Activated gamma-delta T cell treated with anti-CD3 and anti-CD28 coated beads, Interleukin-2, amount 50 U/mL, for 16 hours (primary cell): ENCODE results near the gene C3orf20.

Experiments used
- DNase-seq: peaks from one replicate; pipeline ENCODE4 v3.0.0-alpha.2; 2020; ENCODE audit warnings: low read depth

The C3orf20 gene

DNA sequence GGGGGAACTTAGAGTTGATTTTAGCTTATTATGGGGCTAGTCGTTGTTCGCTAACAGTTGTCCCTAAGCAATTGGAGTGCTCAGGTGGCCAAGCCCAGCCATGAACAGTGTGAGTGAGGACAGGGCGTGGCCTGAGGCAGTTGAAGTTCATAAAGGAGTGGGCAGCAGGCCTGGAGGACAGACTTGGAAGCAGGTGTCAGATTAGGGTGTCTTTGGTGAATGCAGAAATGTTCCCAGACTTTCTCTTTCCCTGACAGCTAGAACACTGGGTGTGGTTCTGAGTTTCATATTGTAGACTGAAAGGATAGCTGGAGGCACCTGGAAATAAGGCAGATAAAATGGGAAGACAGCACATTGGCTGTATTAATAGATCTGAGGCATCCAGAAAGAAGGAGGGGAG, 84.0 kb downstream of the C3orf20 start:
- DNase-seq: no peak

- DNase-seq: no peak
Observed at GRCh38 chr3:14760185-14760584, 85.2 kb downstream of the C3orf20 start.

DNA sequence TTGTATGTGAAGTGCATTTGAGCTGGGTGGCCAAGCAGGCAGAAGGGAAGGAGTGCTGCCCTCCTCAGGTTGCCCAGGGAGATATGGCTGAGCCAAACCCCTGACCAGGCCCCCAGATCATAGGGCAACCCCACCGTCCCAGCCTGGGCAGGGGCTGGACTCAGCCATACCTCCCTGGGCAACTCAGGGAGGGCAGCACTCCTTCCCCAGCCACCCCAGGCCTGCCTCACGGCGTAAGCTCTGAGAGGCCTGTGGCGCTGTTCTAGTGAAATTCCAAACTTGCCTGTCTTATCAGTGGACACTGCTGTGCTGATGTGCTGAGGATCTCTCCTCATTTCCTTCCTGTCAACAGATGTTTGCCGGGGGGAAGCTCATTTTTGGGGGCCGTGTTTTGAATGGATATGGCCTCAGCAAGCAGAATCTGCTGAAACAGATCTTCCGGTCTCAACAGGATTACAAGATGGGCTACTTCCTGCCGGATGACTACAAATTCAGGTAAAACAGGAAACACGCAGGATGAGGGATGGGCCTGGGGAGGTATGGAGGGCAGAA, 86.3 kb downstream of the C3orf20 start:
- DNase-seq: no peak

DNA sequence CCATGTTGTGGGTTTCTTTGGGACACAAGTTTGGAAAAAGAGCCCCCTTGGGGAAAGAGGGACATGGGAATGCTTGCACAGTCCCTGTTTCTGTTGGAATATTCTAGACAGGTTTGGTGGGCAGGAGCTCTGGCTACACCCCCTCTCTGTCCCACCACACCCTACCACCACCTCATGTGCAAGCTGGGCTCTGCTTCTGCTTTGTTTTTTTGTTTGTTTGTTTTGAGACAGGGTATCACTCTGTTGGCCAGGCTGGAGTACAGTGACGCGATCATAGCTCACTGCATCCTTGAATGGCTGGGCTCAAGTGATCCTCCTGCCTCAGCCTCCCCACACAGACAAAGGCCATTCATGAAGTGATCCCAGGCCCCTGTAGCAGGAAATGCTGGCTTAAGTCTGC, 86.9 kb downstream of the C3orf20 start:
- DNase-seq: no peak

DNA sequence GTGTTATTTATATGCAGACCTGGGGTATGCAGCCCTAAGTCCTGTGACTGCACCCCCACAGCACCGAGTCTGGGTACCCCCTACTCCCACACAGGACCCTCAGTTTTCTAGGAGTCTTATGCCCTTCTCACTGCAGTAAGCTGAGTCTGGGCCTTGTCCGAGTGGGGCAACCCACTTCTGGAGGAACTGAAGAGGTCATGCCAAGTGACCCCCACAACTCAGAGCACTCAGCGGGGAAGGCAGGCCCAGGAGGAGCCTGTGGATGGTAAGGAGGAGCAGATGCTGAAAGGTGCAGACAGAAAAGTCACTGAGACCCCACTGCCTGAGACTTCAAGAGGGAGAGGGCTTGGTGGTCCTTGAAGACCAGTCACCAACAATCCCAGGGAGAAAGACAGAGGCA, 87.8 kb downstream of the C3orf20 start:
- DNase-seq: no peak

DNA sequence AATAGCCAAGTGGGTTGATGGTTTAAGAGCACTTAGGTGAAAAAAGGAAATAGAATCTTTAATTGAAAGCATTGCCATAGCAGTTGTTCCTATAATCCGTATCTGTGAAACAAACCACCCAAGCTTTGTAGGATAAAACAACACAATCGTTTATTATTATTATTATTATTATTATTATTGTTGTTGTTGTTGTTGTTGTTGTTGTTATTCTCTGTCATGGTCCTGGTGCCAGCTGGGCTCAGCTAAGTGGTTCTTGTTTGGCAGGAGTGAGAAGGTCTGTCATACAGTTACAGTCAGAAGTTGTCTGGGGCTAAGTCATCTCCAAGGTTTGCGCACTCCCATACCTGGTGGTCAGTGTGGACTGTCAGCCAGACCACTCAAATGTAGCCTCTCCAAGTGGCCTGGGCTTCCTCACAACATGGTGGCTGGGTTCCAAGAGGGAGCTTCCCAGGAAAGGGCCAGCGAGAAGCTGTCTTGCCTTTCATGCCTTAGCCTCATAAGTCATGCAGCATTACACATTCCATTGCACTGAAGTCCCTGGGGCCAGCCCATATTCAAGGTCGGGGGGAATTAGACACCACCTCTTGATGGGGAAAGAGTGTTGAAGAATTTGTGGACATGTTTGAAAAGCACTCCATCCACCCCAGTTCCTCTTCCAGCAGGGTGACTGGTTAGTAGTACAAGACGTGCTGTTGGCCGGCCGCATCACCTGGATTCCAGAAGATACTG, 89.6 kb downstream of the C3orf20 start:
- DNase-seq: no peak

- DNase-seq: no peak
Observed at GRCh38 chr3:14765060-14765400, 90.1 kb downstream of the C3orf20 start.

GRCh38 chr3:14765576-14766427, 90.9 kb downstream of the C3orf20 start:
- no peak for DNase-seq

DNA sequence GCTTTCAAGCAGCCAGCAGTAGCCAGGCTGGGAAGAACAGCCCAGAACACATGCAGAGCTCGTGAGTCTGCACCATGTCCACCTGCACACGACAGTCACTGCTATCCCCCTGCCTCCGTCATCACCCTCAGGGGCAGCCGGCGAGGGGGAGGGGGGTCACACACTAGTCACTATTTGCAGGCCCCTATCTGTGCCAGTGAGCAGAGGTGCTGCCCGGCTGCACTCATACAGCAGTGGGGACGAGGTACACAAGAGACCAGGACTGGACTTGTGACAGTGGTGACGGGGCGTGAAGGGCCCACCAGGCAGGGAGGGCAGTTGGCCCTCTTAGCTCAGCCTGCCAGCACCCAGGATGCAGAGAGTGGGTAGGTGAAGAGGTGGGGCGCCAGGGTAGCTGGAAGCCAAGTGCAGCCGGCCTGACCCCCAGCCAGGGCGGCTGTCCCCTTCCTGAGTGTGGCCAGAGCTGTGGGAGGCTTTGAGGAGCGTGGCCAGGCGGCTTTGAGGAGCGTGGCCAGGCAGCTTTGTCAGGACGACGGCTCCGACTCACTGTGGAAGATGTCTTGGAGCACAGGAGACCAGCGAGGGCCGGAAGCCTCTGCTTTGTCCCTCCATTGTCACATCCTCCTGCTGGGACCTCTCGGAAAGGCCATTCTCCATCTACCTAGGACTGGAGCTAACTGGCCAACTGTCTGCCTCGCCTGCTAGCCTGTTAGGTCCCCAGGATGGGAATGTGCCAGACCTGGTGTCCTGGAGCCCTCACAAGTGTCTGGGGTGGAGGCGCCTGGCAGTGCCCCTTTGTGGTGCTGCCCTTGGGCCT, 91.7 kb downstream of the C3orf20 start:
- DNase-seq: no peak

DNA sequence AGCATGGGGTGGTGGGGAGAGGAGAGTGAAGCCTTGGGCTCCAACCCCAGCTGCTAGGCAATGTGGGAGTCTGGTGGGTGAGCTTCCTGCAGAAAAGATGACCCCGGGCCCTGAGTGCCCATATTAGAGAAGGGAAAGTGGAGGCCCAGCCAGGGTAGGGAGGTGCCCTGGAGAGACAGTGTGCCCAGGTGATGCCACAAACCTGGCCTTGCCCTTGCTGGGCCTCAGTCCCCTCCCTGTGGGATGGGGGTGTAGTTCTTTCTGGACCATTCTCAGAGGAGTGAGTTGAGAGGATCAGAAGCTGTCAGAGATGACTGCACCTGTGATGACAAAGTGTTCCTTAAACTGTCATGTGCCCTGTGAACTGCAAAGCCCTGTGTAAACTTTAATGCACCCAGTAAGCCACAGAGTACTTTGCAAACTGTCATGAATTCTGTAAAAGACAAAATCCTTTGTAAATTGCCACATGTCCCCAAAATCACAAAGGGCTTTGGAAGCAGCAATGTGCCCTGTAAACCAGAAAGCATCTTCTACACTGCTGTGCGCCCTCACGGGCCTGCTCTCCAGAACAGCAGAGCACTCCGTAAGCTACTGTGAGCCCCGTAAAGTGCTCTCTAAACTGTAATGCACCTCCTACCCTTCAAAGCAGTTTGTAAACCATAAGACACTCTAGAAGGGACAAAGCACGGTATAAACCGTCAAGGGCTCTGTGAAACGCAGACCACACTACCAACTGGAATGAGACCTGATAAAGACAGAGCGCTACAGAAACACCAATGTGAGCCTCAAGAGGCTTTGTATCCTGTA, 92.5 kb downstream of the C3orf20 start:
- DNase-seq: no peak

DNA sequence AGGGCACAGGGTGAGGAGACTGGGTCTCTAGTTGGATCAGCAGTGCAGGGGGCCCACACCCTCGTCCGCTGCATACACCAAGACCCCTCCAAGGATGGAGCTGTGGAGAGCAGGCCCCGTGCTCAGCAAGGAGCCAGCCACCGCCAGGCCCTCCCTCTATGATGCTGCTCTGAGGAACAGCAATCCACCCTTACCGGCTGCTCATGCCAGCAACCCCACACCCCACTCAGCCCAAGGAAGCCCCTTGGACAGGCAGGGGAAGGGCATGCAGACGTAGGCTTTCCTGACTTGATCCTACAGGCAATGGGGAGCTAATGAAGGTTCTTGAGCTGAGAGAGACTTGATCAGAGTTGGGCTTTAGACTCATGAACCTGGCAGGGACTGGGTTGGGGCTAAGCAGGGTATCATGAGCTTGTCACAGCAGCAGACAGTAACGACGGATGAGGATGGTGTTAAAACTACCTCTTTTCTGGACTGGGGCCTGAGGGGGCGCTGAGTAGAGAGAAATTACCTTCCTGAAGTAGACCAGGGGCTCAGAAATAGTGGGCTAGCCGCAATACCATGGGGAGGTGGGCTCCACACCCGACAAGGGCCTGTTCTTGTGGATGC, 93.3 kb downstream of the C3orf20 start:
- no peak for DNase-seq

DNA sequence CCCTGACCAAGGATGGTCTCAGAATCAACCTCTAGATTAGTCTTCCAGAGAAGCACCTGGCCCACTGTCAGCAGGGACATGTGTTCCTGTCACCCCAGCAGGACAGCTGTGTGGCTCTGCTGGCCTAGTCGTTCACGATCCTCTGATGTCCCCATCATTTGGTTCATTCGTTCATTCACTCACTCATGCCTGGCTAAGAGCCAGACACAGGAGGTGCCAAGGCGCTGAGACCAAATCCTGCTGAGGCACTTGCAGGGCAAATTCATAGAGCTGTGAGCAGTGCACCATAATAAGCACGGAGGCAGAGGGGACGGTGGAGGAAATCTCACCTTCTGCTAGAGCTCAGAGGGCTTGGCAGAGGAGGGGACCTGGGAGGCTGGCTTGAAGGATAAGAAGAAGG, 93.9 kb downstream of the C3orf20 start:
- no peak for DNase-seq

DNA sequence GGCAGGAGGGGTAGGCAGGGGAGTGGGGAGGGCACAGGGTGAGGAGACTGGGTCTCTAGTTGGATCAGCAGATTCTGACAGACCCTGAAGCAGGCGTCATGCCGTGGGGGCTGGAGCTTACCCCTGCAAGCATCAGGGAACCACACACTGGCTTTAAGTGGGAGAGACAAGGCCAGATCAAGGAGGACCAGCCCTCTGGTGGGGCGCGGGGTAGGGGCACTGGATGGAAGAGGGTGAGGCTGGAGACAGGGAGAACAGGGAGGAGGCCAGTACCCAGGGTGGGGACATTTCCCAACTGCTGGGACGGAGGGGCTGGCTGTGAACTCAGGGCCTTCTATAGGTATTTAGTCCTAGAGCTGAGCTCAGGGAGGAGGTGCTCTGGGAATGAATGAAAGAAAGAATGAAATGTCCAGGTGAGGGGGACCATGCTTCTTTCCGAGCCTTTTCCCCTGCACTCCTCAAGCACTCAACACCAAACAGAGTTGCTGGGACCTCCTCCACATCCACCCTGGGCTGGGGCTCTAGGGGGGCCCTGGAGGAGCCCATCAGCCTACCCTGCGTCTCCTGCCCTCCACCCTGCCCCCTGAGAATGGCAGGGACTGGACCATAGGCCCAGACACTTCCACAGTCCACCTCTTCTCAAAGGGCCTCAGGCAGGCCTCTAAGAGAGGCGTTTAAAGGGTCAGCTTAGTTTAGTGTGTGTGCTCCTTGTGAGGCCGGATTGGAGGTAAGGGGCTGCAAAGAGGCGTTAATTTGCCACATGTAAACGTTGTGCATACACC, 94.8 kb downstream of the C3orf20 start:
- DNase-seq: no peak

- DNase-seq: no peak
Observed at GRCh38 chr3:14770591-14770990, 95.7 kb downstream of the C3orf20 start.

- no peak for DNase-seq
Observed at GRCh38 chr3:14771593-14772497, 96.9 kb downstream of the C3orf20 start.

DNA sequence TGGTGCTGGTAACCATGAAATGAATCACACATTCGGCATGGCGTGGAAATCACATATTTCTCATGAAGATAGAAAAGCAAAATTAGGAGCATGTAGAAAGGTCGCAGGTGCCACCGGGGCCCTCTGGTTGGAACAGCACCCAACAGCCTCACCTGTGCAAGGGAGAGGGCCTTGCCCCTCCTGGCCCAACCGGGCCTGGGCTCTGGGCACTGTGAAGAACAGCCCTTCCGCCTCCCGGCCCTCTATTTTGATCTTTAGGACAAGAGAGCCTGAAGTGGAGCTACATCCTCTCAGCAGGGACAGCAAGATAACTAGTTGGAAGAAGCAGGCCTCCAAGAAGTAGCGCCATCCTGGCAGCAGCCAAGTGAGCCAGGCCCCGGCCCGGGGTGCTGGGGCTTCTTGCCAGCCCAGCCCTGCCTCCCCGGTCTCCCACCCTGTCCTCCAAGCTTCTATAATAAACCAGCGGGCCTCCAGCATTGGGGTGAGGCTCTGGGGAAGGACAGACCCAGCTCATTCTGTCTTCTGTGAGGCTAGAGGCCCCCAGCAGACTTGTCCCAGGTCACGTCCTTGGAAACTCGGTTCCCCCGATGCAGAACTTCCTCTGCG, 97.7 kb downstream of the C3orf20 start:
- no peak for DNase-seq

DNA sequence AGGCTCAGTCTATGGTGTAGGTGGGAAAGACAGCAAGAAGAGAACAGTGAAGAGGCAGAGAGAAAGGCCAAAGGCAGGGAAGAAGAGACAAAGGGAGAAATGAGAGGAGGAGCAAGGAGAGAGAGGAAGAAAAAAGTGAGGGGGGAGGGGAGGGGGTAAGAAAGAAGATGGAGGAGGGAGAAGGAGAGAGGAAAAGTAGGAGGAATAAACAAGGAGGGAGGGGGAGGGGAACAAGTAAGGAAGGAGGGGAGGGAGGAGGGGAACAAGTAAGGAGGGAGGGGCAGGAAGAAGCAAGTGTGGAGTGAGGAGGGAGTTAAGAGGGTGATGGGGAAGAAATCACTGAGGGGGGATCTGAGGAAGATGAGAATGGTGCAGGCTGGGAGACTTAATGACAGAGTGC, 98.3 kb downstream of the C3orf20 start:
- no peak for DNase-seq

DNA sequence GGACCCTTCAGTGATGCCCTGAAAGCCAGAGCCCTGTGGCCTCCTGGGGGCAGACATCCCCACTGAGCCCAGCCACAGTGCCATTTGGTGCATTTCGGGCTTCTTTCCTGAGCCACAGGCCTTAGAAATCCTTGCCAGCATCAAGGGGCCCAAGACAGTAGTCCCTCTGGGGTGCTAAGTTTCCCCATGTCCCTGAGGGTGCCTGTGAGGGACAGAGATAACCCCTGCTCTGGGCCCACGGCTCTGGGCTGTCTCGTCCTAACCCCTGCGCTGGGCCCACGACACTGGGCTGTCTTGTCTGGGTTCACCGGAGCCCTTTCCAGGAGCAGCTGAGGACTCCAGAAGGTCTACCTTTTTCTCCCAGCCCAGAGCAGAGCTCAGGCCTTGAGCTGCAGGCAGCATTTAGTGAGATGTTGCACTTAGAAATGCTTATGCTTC, 98.8 kb downstream of the C3orf20 start:
- DNase-seq: no peak

- no peak for DNase-seq
Observed at GRCh38 chr3:14774431-14774830, 99.5 kb downstream of the C3orf20 start.
